Umbilical cord (tissue), 2 donors: ENCODE measurements around the gene CLEC14A. TPM values are rescaled to one million over a fixed set of nuclear protein-coding genes. Genes with fewer than 3 reads are reported as not detected.

Experiments
- DNase-seq: peaks from one replicate; pipeline ENCODE4 v3.0.0-alpha.2; 2015; ENCODE audit warnings: low spot score
- total RNA-seq: library from RNA; depleted of rRNA; stranded (reverse); fragments of >200 nt; gene quantifications from one replicate; pipeline ENCODE4 v1.2.3, GENCODE V29; 2014; ENCODE audit warnings: low replicate concordance; ENCODE audit not compliant: insufficient read depth

CLEC14A gene
- total RNA-seq, 1 donor from 2014 or later: 15.4 TPM

- DNase-seq: no peak
Measured at GRCh38 chr14:38248321-38249028, 7.4 kb downstream of the CLEC14A start.

DNA sequence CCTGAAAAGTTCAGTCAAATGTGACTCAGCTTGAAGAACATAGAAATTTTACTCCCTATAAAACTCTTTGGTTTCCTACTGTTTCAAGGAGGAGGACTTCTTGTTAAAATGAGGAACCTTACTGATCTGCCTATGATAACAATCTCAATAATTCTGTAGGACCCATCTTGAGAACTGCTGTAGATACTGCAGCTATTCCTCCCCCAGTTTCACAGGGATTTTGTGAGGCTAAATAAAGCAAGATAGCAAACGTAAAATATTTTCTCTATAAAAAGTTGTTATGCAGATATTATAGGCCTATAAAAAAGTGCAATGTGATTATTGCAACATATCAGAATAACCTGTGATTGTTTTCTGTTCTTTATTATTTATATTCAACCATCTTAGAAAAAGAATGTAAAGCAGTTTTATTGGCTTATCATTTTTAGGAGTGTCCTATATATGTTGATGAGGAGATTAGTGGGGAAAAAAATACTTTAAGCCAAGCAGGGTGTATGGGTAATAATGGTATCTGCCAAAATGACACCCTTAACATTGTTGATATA, 12.1 kb downstream of the CLEC14A start:
- DNase-seq: no peak

- DNase-seq: no peak
Measured at GRCh38 chr14:38238878-38239277, 17.0 kb downstream of the CLEC14A start.

DNA sequence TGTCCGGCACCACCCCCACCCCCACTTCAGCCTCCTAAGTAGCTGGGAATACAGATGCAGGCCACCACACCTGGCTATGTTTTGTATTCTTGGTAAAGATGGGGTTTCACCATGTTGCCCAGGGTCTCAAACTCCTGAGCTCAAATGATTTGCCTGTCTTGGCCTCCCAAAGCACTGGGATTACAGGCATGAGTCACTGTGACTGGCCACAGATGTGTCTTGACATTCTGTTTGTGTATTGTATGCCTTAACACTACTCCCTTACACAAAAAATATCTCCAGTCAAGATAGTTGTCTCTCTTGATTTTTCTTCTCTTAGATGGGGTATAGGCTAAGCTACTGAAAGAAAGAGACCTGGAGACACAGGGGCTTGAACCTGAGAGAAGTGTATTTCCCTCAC, 17.6 kb downstream of the CLEC14A start:
- no peak for DNase-seq

- DNase-seq: no peak
Measured at GRCh38 chr14:38233218-38233617, 22.7 kb downstream of the CLEC14A start.

GRCh38 chr14:38226366-38226765, 29.5 kb downstream of the CLEC14A start:
- DNase-seq: no peak

- DNase-seq: no peak
Measured at GRCh38 chr14:38225946-38226345, 29.9 kb downstream of the CLEC14A start.

DNA sequence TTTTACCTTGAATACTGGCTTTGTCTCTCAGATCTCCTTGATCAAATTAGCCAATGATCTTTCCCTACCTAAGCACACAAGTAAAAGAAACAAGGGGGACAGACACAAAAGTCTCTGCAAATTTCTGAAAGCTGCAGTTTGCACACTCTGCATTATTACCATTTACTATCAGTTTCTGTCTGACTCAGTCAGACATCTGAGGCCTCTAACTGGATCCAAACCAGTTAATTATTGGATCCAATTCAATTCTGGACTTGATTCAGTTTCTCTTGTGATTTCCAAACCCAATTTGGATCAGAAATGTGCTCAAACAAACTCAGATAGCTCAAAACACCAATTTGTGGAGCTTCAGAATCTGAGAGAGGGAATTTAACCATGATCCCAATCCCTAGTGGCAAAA, 31.6 kb downstream of the CLEC14A start:
- DNase-seq: no peak

GRCh38 chr14:38221077-38221476, 34.8 kb downstream of the CLEC14A start:
- DNase-seq: no peak

GRCh38 chr14:38217553-38217952, 38.3 kb downstream of the CLEC14A start:
- DNase-seq: peak; percentile 17

GRCh38 chr14:38213001-38213400, 42.9 kb downstream of the CLEC14A start:
- no peak for DNase-seq

DNA sequence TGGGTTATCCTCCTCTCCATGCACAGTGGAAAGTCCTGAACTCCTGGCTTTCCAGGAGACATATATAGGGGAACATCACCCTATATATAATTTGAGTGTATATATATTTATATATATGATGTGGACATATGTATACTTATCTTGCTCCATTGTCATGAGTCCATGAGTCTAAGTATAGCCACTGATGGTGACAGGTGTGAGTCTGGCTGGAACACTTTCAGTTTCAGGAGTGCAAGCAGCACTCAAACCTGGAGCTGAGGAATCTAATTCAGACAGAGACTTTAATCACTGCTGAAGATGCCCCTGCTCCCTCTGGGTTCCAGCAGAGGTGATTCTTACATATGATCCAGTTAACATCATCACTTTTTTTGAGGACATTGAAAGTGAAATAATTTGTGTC, 43.8 kb downstream of the CLEC14A start:
- DNase-seq: no peak

GRCh38 chr14:38211255-38211735, 44.6 kb downstream of the CLEC14A start:
- no peak for DNase-seq

DNA sequence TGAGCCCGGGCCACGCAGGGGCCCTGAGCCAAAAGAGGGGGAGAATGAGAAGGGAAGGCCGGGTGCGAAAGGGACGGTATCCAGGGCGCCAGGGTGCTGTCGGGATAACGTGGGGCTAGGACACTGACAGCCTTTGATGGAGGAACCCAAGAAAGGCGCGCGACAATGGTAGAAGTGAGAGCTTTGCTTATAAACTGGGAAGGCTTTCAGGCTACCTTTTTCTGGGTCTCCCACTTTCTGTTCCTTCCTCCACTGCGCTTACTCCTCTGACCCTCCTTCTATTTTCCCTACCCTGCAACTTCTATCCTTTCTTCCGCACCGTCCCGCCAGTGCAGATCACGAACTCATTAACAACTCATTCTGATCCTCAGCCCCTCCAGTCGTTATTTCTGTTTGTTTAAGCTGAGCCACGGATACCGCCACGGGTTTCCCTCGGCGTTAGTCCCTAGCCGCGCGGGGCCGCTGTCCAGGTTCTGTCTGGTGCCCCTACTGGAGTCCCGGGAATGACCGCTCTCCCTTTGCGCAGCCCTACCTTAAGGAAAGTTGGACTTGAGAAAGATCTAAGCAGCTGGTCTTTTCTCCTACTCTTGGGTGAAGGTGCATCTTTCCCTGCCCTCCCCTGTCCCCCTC, 45.2 kb downstream of the CLEC14A start:
- no peak for DNase-seq

- no peak for DNase-seq
Measured at GRCh38 chr14:38209572-38210557, 46.0 kb downstream of the CLEC14A start.

DNA sequence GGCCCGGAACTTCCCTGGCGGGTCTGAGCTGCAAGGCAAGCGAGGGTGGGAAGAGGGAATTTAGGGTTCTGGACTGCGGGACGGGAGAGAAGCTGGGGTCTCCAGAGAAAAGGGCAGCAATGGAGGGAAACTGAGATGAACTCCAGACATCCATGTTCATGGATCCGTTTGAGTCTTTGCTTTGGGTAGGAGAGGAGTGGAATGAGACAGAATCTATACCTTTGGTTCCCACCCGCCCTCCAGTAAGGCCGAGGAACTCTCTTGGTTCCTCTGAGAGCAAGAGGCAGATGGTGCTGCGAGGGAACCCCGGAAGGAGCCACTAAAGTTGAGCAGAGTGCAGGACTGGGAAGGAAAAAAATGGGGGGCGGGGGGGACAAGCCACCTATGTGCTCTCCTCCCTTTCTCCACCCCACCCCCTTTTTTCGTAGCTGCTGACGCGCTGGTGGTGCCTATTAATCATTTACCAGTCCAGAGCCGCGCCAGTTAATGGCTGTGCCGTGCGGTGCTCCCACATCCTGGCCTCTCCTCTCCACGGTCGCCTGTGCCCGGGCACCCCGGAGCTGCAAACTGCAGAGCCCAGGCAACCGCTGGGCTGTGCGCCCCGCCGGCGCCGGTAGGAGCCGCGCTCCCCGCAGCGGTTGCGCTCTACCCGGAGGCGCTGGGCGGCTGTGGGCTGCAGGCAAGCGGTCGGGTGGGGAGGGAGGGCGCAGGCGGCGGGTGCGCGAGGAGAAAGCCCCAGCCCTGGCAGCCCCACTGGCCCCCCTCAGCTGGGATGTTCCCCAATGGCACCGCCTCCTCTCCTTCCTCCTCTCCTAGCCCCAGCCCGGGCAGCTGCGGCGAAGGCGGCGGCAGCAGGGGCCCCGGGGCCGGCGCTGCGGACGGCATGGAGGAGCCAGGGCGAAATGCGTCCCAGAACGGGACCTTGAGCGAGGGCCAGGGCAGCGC, 47.0 kb downstream of the CLEC14A start:
- DNase-seq: peak; percentile 17

DNA sequence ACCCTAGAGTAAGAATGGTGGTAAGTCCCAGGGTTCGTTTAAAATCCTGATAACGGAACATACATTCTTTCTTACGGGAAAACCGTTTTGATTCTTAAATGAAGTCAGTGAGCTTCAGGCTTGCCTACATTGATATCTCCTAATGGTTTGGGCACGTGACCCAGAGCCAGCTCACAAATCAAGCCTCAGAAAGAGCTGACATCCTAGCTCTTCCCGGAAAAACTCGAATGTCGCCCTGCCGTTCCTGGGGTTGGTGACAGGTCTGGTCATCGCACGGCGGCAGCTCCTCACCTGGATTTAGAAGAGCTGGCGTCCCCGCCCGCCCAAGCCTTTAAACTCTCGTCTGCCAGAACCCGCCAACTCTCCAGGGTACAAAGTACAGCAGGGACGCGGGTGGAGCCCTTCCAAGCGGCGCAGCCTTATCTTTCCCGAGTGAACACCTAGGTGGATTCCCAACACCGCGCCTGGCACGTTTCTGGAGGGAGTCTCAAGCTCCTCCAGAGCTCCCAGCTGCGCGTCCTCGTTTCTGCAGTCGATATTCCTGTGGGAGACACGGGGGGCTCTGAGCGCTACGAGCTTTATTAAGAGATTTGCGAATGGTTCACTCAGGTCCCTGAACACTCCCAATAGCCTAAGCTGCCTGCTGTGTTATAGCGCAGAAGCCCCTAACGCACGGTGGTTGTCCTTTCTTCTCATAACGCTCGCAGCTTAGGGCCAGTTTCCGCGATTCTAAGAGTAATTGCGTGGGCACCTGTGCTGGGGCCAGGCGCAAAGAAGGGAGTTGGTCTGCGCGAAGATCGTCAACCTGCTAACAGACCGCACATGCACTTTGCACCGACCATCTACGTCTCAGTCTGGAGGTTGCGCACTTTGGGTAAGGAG, 47.9 kb downstream of the CLEC14A start, which contains the start of gene SSTR1:
Gene SSTR1, plus strand, starts transcription at position 169 of the 882 bp plus-strand sequence. CDS start 1,486 bp downstream, outside the sequence.
- peak; percentile 14 for DNase-seq

DNA sequence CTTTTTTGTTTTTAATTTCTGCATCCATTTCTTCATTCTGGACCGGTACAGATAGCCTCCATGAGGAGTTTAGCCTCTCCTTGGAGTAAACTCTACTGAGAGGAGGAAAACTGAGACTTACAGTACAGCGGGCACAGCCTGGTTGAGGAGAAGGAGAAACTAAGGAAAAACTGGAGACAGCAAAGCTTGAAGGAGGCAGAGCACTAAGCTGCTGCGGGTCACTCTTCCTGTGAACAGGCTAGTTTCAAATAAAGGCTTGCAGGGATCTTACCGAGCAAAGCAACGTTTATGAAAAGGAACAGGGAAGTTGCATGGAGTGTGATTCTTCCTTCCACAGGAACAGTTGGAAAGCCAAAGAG, 48.5 kb downstream of the CLEC14A start:
- peak; percentile 9 for DNase-seq

DNA sequence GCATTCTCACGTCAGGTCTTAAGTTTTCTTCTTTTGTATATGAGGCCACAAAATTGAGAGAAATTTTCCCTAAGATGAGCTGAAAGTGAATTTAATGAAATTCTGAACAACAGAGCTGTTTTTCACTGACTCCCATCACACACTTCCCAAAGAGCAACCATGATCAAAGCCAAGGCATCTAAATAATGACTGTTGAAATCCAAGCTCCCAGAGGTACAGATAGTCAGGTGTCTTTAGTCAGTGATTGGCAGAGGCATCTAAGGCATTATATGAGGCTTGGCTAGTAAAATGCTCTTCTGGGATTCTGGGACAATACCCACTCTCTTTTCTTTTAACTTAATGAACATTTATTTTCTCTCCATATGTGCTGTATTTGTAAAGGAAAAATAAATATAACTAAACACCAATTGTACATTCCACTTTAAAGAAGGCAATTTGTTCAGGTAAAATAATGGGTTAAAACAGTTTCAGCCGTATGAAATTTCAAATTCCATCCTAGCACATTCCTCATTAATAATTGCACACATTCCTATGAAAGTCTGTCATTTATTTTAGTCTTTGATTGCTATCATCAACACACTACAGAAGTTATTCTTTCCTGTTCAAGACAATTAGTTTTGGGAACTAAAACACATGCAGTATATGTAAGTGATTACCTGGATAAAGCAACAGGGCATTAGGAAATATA, 49.1 kb downstream of the CLEC14A start:
- no peak for DNase-seq
